B cell (primary cell): ENCODE data around the gene CLEC11A. TPM values are rescaled to one million over a fixed set of nuclear protein-coding genes. Genes with fewer than 3 reads are reported as not detected.

Experiments used
- ATAC-seq: fragments of 200-7000 bp; cut with Tn5 transposase; one replicate; pipeline ENCODE4 v1.10.0; 2021; ENCODE audit warnings: low read depth, mild to moderate bottlenecking, moderate number of reproducible peaks, moderate library complexity
- CTCF ChIA-PET: fragments of 350-600 bp; sonication (Branson Sonifier 250); formaldehyde crosslinking; loops from one replicate; lab custom pipeline; 2021; ENCODE audit warnings: antibody characterized with exemption, inconsistent platforms; lab: Charles Lee
- POLR2A ChIA-PET: fragments of 350-600 bp; sonication (Branson Sonifier 250); formaldehyde crosslinking; loops from one replicate; lab custom pipeline; 2021; ENCODE audit warnings: antibody characterized with exemption; lab: Charles Lee
- DNase-seq: peaks from one replicate; pipeline ENCODE4 v3.0.0; 2013
- H2AFZ ChIP-seq: 2 replicates; pipeline ENCODE4 v1.6.1; 2012; ENCODE audit warnings: mild to moderate bottlenecking, low read depth, low read length; ENCODE audit not compliant: insufficient read depth, poor library complexity, severe bottlenecking
- H3K27ac ChIP-seq, 2 donors: 1 replicate in 1 of 2; 2 replicates in 1 of 2; pipeline ENCODE4 v1.5.1; 2012 to 2013; ENCODE audit warnings: low read length in 2 of 2, mild to moderate bottlenecking in 2 of 2, moderate library complexity in 1 of 2
- H3K27me3 ChIP-seq, 4 experiments: fragments of 200-600 bp in 1 of 4; sonication (generic) in 1 of 4; replicated peaks in 1 of 4; 1 replicate in 2 of 4; 2 replicates in 2 of 4; pipeline versions ENCODE4 v1.6.1 to v1.7.0; 2013 to 2016; ENCODE audit warnings: low read length in 3 of 4, mild to moderate bottlenecking in 2 of 4, mixed read lengths in 1 of 4, moderate library complexity in 1 of 4; ENCODE audit not compliant: insufficient read depth in 4 of 4, control insufficient read depth in 3 of 4; ENCODE audit errors: control extremely low read depth in 1 of 4
- H3K36me3 ChIP-seq, 2 experiments: replicated peaks in 1 of 2; 1 replicate in 1 of 2; 2 replicates in 1 of 2; pipeline versions ENCODE4 v1.6.1 to v1.7.1; 2013; ENCODE audit warnings: low read length in 1 of 2; ENCODE audit not compliant: insufficient read depth in 2 of 2, control insufficient read depth in 1 of 2; ENCODE audit errors: control extremely low read depth in 1 of 2, extremely low read depth in 1 of 2
- H3K4me1 ChIP-seq, 2 donors: fragments of 200-600 bp in 1 of 2; sonication (generic) in 1 of 2; 1 replicate in 1 of 2; 2 replicates in 1 of 2; pipeline versions ENCODE4 v1.5.1 to v1.6.1; 2013 to 2017; ENCODE audit warnings: low read length in 2 of 2; ENCODE audit not compliant: control insufficient read depth in 2 of 2, insufficient read depth in 2 of 2
- H3K4me2 ChIP-seq: replicated peaks from 2 replicates; pipeline ENCODE3; 2012; ENCODE audit warnings: mild to moderate bottlenecking, low read depth, low read length; ENCODE audit not compliant: poor library complexity, severe bottlenecking
- H3K4me3 ChIP-seq, 5 experiments: fragments of 200-600 bp in 1 of 5; sonication (generic) in 1 of 5; 1 replicate in 3 of 5; 2 replicates in 2 of 5; pipeline versions ENCODE4 v1.5.1 to v1.7.0; 2011 to 2016; ENCODE audit warnings: low read length in 4 of 5, mild to moderate bottlenecking in 4 of 5, low read depth in 2 of 5, control low read depth in 1 of 5, moderate library complexity in 1 of 5; ENCODE audit not compliant: insufficient read depth in 1 of 5; ENCODE audit errors: control extremely low read depth in 1 of 5, extremely low read depth in 1 of 5
- H3K79me2 ChIP-seq: fragments of 200-600 bp; sonication (generic); one replicate; pipeline ENCODE4 v1.6.0; 2016; ENCODE audit warnings: low read length; ENCODE audit not compliant: control insufficient read depth, insufficient read depth
- H3K9ac ChIP-seq: fragments of 200-600 bp; sonication (generic); 2 replicates; pipeline ENCODE4 v1.6.1; 2017; ENCODE audit warnings: mild to moderate bottlenecking, low read length, moderate library complexity
- H3K9me3 ChIP-seq, 3 donors: one replicate each; pipeline versions ENCODE4 v1.6.1 to v1.7.1; 2013; ENCODE audit warnings: low read length in 2 of 3; ENCODE audit not compliant: control insufficient read depth in 2 of 3, insufficient read depth in 1 of 3; ENCODE audit errors: control extremely low read depth in 1 of 3
- H4K20me1 ChIP-seq: 2 replicates; pipeline ENCODE4 v1.6.0; 2012; ENCODE audit warnings: mild to moderate bottlenecking, low read length; ENCODE audit not compliant: insufficient read depth, control insufficient read depth, poor library complexity, severe bottlenecking
- H3K27ac Mint-ChIP-seq: one replicate; pipeline ENCODE4 v1.8.0; 2021; ENCODE audit warnings: mixed read lengths
- H3K27me3 Mint-ChIP-seq: one replicate; pipeline ENCODE4 v1.8.0; 2021; ENCODE audit warnings: mixed read lengths
- H3K4me1 Mint-ChIP-seq: one replicate; pipeline ENCODE4 v1.8.0; 2021; ENCODE audit warnings: mixed read lengths
- H3K4me3 Mint-ChIP-seq: one replicate; pipeline ENCODE4 v1.8.0; 2021; ENCODE audit warnings: mixed read lengths
- H3K9me3 Mint-ChIP-seq: one replicate; pipeline ENCODE4 v1.8.0; 2022; ENCODE audit warnings: mixed read lengths; ENCODE audit not compliant: insufficient read depth
- EZH2 ChIP-seq: IDR thresholded peaks from 2 replicates; pipeline ENCODE4 v1.6.1; 2012; ENCODE audit warnings: borderline replicate concordance, low read depth, mild to moderate bottlenecking, moderate library complexity, low read length; ENCODE audit not compliant: insufficient read depth, poor library complexity, severe bottlenecking
- WGBS: methylation state at CpG from one replicate; pipeline ENCODE4 v1.1.5; 2013; ENCODE audit warnings: missing lambda C conversion rate; ENCODE audit not compliant: insufficient coverage; 5-methylcytosine and 5-hydroxymethylcytosine counted together
- intact Hi-C: fragments of 100-400 bp; cut with micrococcal nuclease; formaldehyde crosslinking; loops from one replicate; pipeline ENCODE4 v1.10.0; 2022
- polyA plus RNA-seq: library from polyadenylated mRNA; depleted of rRNA; stranded (reverse); fragments of >200 nt; gene quantifications from 2 replicates; pipeline ENCODE4 v1.2.3, GENCODE V29; 2012
- total RNA-seq, 2 donors: library from RNA; stranded (reverse); fragments of 120-200 nt in 1 of 2; gene quantifications; 1 replicate in 1 of 2; 2 replicates in 1 of 2; pipeline versions ENCODE4 v1.2.3 to v1.2.4, GENCODE V29; 2013 to 2022
- TF ChIP-seq, protein P1 (sequence below): fragments of 200-600 bp; IDR thresholded peaks from one replicate; pipeline ENCODE4 v1.8.0; 2022; ENCODE audit warnings: antibody characterized with exemption, mild to moderate bottlenecking

CLEC11A gene
- total and polyA plus RNA-seq, 2 donors (not counting 1 experiment from before 2014, with no cell fraction given) = 0.52 to 1.6 TPM

DNA sequence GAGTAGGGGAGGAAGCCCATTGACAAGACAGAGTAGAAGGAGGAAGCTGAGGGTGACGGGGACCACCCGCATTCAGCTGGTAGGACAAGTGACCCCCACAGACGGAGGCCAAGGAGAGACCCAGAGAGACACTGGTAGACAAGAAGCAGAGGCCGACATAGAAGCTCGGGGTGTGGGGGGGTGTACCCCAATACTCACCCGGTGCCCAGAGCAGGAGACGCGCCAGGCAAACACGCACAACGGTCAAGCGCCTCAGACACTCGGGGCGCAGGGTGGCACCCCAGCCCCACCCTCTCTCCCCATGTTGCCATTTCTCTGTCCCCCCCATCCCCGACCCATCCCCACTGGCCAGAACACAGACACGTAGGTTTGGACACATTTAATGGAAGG, 27.1 kb upstream of the CLEC11A start:
- WGBS = 39% methylated on average over 5 of the region's 15 CpGs
- no peak overlapping the region for H3K9ac ChIP-seq
- H3K9me3 ChIP-seq = peaks cover 0 to 19% (median 0%) of the 10 kb centered on the region in 3 donors
- H3K27me3 Mint-ChIP-seq = peaks cover 58% of the 10 kb centered on the region
- no peak overlapping the region for H3K27ac ChIP-seq
- ChIA-PET POLR2A (no interaction called here), CTCF (no interaction called here)
- H3K4me1 Mint-ChIP-seq = peaks cover 2% of the 10 kb centered on the region
- H3K36me3 ChIP-seq = no peaks in the 10 kb centered on the region
- no peaks in the 10 kb centered on the region for H4K20me1 ChIP-seq
- H3K79me2 ChIP-seq = no peaks in the 10 kb centered on the region
- no peaks in the 10 kb centered on the region for H3K9me3 Mint-ChIP-seq
- DNase-seq = no peak
- H3K27me3 ChIP-seq = peaks cover 0 to 58% (median 25%) of the 10 kb centered on the region in 4 experiments
- intact Hi-C loops = no loop called here
- H3K27ac Mint-ChIP-seq = no peak overlapping the region
- no peak overlapping the region for H3K4me2 ChIP-seq
- TF ChIP-seq, protein P1, sequence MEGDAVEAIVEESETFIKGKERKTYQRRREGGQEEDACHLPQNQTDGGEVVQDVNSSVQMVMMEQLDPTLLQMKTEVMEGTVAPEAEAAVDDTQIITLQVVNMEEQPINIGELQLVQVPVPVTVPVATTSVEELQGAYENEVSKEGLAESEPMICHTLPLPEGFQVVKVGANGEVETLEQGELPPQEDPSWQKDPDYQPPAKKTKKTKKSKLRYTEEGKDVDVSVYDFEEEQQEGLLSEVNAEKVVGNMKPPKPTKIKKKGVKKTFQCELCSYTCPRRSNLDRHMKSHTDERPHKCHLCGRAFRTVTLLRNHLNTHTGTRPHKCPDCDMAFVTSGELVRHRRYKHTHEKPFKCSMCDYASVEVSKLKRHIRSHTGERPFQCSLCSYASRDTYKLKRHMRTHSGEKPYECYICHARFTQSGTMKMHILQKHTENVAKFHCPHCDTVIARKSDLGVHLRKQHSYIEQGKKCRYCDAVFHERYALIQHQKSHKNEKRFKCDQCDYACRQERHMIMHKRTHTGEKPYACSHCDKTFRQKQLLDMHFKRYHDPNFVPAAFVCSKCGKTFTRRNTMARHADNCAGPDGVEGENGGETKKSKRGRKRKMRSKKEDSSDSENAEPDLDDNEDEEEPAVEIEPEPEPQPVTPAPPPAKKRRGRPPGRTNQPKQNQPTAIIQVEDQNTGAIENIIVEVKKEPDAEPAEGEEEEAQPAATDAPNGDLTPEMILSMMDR = no peak
- no peak for TF ChIP-seq EZH2
- no peak overlapping the region for H3K4me3 Mint-ChIP-seq
- H3K4me1 ChIP-seq = peaks cover 0 to 14% of the 10 kb centered on the region in 2 donors
- H2AFZ ChIP-seq = no peak overlapping the region
- H3K4me3 ChIP-seq = no peak overlapping the region
- ATAC-seq = no peak

DNA sequence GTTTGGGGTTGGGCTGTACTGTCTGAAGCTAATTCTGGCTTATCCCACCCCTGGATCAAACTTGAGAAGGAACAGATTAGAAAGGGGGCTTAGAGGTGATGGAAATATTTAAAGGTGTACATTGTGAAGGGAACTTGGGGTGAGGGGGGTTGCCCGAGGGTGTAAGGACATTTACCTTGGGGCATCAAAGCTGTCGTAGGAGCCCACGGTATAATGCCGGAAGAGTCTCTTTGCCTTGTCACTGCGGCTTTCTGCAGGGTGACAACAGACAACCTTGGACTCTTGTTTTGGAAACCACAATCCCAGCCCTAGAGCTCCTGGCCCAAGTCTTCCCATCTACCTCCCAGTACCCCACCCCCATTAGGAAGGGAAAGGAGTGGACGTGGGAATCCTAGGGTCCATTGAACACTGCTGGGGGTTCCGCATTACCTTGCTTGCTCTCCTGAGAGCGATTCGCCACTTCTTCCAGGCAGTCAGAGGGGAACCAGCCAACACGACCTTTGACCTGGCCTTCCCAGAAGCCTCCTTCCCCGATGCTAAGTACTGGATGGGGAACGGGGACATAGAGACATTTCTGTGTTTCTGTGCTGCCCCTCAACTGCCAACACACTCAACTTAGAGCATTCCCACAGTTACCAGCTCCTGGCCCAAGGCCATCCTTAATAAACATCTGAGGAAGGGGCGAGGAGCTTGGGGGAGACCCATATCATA, 25.6 kb upstream of the CLEC11A start:
- Mint-ChIP-seq H3K27me3 (peaks cover 54% of the 10 kb centered on the region), H3K9me3 (no peaks in the 10 kb centered on the region), H3K4me3 (no peak overlapping the region), H3K27ac (no peak overlapping the region), H3K4me1 (peaks cover 2% of the 10 kb centered on the region)
- TF ChIP-seq EZH2 = no peak
- TF ChIP-seq, protein P1 = no peak
- Histone ChIP-seq H3K4me2 (no peak overlapping the region), H3K79me2 (no peaks in the 10 kb centered on the region), H3K27ac (no peak overlapping the region), H3K27me3 (peaks cover 0 to 50% (median 23%) of the 10 kb centered on the region in 4 experiments), H2AFZ (no peak overlapping the region), H3K36me3 (no peaks in the 10 kb centered on the region), H4K20me1 (no peaks in the 10 kb centered on the region), H3K4me1 (peaks cover 0 to 14% of the 10 kb centered on the region in 2 donors), H3K9ac (no peak overlapping the region), H3K4me3 (no peak overlapping the region), H3K9me3 (peaks cover 0 to 19% (median 0%) of the 10 kb centered on the region in 3 donors)
- DNase-seq = no peak
- ChIA-PET POLR2A (no interaction called here), CTCF (no interaction called here)
- intact Hi-C loops = no loop called here
- no peak for ATAC-seq
- WGBS = 89% methylated on average over 9 of the region's 13 CpGs
